ENCODE measurements around the gene NIPAL3. TPM values are rescaled to one million over a fixed set of nuclear protein-coding genes. Genes with fewer than 3 reads are reported as not detected.

NIPAL3 gene
- total RNA-seq, 3 donors from 2014 or later (not counting 1 experiment from before 2014, with no cell fraction given), result 16.6 to 31.9 (median 29.4) TPM

Other genes with a start within 250 kb of the NIPAL3 start
- 1 to 10 TPM in 1 of 3 donors, under 1 TPM in 2; 0.07 to 2.5 (median 0.19) TPM for gene IFNLR1, start 228.5 kb upstream of the NIPAL3 start, total RNA-seq
- not detected for gene GRHL3, start 96.4 kb upstream of the NIPAL3 start, total RNA-seq
- gene STPG1, start 2.0 kb upstream of the NIPAL3 start, total RNA-seq, result 1 to 10 TPM in 2 of 3 donors, under 1 TPM in 1; 0.87 to 1.7 (median 1.1) TPM
- gene RCAN3, start 87.0 kb downstream of the NIPAL3 start, total RNA-seq, result 1 to 10 TPM; 4.5 to 8.1 (median 7.9) TPM
- gene NCMAP, start 140.3 kb downstream of the NIPAL3 start, total RNA-seq, result not detected
- gene SRRM1, start 227.5 kb downstream of the NIPAL3 start, total RNA-seq, result 100 to 1,000 TPM; 291 to 314 (median 302) TPM

Measured in natural killer cell (primary cell).